ENCODE measurements around the gene LGI2. TPM values are rescaled to one million over a fixed set of nuclear protein-coding genes. Genes with fewer than 3 reads are reported as not detected.

Gene LGI2
- total RNA-seq, 1 donor from 2014 or later: 0.98 TPM

GRCh38 chr4:24969486-24969885 lies 61.3 kb downstream of the LGI2 start:
- TF ChIP-seq POLR2AphosphoS5 (IDR thresholded peaks at IDR 0.05; ENCODE audit: insufficient read depth in 1 of 2, low read depth in 1 of 2): no peak
- no peak for TF ChIP-seq POLR2A (IDR thresholded peaks at IDR 0.05)
- TF ChIP-seq CTCF (IDR thresholded peaks at IDR 0.05): no peak
- no peak overlapping the region for H3K27ac ChIP-seq
- intact Hi-C loops (cut with DNase I): no loop called here
- no peaks in the 10 kb centered on the region for H3K9me3 ChIP-seq
- DNase-seq (ENCODE audit: extremely low spot score in 2 of 2): peak; percentile 72 to 77
- H3K36me3 ChIP-seq: no peaks in the 10 kb centered on the region
- no peaks in the 10 kb centered on the region for H3K27me3 ChIP-seq
- peaks cover 15% of the 10 kb centered on the region for H3K4me1 ChIP-seq
- H3K4me3 ChIP-seq: no peak overlapping the region

GRCh38 chr4:24968992-24969391 lies 61.8 kb downstream of the LGI2 start:
- Histone ChIP-seq H3K4me1 (peaks cover 15% of the 10 kb centered on the region), H3K27me3 (no peaks in the 10 kb centered on the region), H3K27ac (no peak overlapping the region), H3K36me3 (no peaks in the 10 kb centered on the region), H3K9me3 (no peaks in the 10 kb centered on the region), H3K4me3 (no peak overlapping the region)
- intact Hi-C loops (cut with DNase I): no loop called here
- TF ChIP-seq CTCF (IDR thresholded peaks at IDR 0.05) (no peak), POLR2AphosphoS5 (IDR thresholded peaks at IDR 0.05; ENCODE audit: insufficient read depth in 1 of 2, low read depth in 1 of 2) (no peak), POLR2A (IDR thresholded peaks at IDR 0.05) (no peak)
- peak; percentile 28 to 67 for DNase-seq (ENCODE audit: extremely low spot score in 2 of 2)

GRCh38 chr4:24968278-24968677 lies 62.5 kb downstream of the LGI2 start:
- peak in 1 of 2 donors; percentile 72 for DNase-seq (ENCODE audit: extremely low spot score in 2 of 2)
- no peak for TF ChIP-seq POLR2AphosphoS5 (IDR thresholded peaks at IDR 0.05; ENCODE audit: insufficient read depth in 1 of 2, low read depth in 1 of 2)
- TF ChIP-seq POLR2A (IDR thresholded peaks at IDR 0.05): no peak
- TF ChIP-seq CTCF (IDR thresholded peaks at IDR 0.05): no peak
- no peak overlapping the region for H3K27ac ChIP-seq
- intact Hi-C loops (cut with DNase I): no loop called here
- H3K27me3 ChIP-seq: no peaks in the 10 kb centered on the region
- peaks cover 10% of the 10 kb centered on the region for H3K4me1 ChIP-seq
- H3K9me3 ChIP-seq: no peaks in the 10 kb centered on the region
- no peaks in the 10 kb centered on the region for H3K36me3 ChIP-seq
- no peak overlapping the region for H3K4me3 ChIP-seq

GRCh38 chr4:24967346-24967745 lies 63.4 kb downstream of the LGI2 start:
- H3K4me3 ChIP-seq: no peak overlapping the region
- no peak overlapping the region for H3K27ac ChIP-seq
- TF ChIP-seq POLR2A (IDR thresholded peaks at IDR 0.05) (no peak), CTCF (IDR thresholded peaks at IDR 0.05) (no peak), POLR2AphosphoS5 (IDR thresholded peaks at IDR 0.05; ENCODE audit: insufficient read depth in 1 of 2, low read depth in 1 of 2) (no peak)
- no peaks in the 10 kb centered on the region for H3K9me3 ChIP-seq
- H3K36me3 ChIP-seq: no peaks in the 10 kb centered on the region
- no peaks in the 10 kb centered on the region for H3K27me3 ChIP-seq
- intact Hi-C loops (cut with DNase I): no loop called here
- peaks cover 6% of the 10 kb centered on the region for H3K4me1 ChIP-seq
- peak; percentile 56 to 77 for DNase-seq (ENCODE audit: extremely low spot score in 2 of 2)

GRCh38 chr4:24966076-24966475 lies 64.7 kb downstream of the LGI2 start:
- no peaks in the 10 kb centered on the region for H3K4me1 ChIP-seq
- DNase-seq (ENCODE audit: extremely low spot score in 2 of 2): peak; percentile 74 to 79
- no peaks in the 10 kb centered on the region for H3K36me3 ChIP-seq
- no peaks in the 10 kb centered on the region for H3K9me3 ChIP-seq
- H3K27me3 ChIP-seq: no peaks in the 10 kb centered on the region
- no peak for TF ChIP-seq CTCF (IDR thresholded peaks at IDR 0.05)
- no peak for TF ChIP-seq POLR2A (IDR thresholded peaks at IDR 0.05)
- TF ChIP-seq POLR2AphosphoS5 (IDR thresholded peaks at IDR 0.05; ENCODE audit: insufficient read depth in 1 of 2, low read depth in 1 of 2): no peak
- no peak overlapping the region for H3K27ac ChIP-seq
- intact Hi-C loops (cut with DNase I): no loop called here
- H3K4me3 ChIP-seq: no peak overlapping the region

Measured in vagina (tissue), 2 donors.